22Rv1 (cell line): ENCODE measurements around the gene FCRL6.

ENCODE experiments used
- CTCF ChIP-seq: fragments of 450-650 bp; IDR thresholded peaks from 2 replicates; pipeline ENCODE4 v1.5.1; 2017; ENCODE audit warnings: mild to moderate bottlenecking
- ZFX ChIP-seq: fragments of 450-650 bp; IDR thresholded peaks from 2 replicates; pipeline ENCODE4 v1.6.1; 2017; ENCODE audit warnings: antibody characterized with exemption, borderline replicate concordance

- TF ChIP-seq CTCF (no peak), ZFX (no peak)
Measured at GRCh38 chr1:159755451-159756007, 46.6 kb upstream of the FCRL6 start.
